ENCODE measurements around the gene TRERF1.

GRCh38 chr6:42332916-42333315, 118.8 kb downstream of the TRERF1 start:
- TF ChIP-seq CTCF (conservative IDR thresholded peaks at IDR 0.05) (no peak), EZH2 (IDR thresholded peaks at IDR 0.05; ENCODE audit: low read depth) (no peak)
